RWPE2 (cell line): ENCODE results near the gene RNASEL.

Source experiments
- ATAC-seq: fragments of 200-7000 bp; cut with Tn5 transposase; 3 replicates; pipeline ENCODE4 v1.9.1; 2021; ENCODE audit warnings: low read depth
- DNase-seq: peaks from one replicate; pipeline ENCODE4 v3.0.0-alpha.2; 2020; ENCODE audit warnings: low spot score
- H3K27ac ChIP-seq: fragments of 450-650 bp; 2 replicates; pipeline ENCODE4 v1.5.1; 2017; ENCODE audit warnings: mild to moderate bottlenecking; ENCODE audit not compliant: poor library complexity, severe bottlenecking
- H3K27me3 ChIP-seq: fragments of 250-450 bp; sonication (Bioruptor Pico); 2 replicates; pipeline ENCODE4 v1.5.1; 2021; ENCODE audit warnings: mild to moderate bottlenecking, moderate library complexity; ENCODE audit not compliant: insufficient read depth, poor library complexity, severe bottlenecking
- H3K36me3 ChIP-seq: fragments of 250-450 bp; sonication (Bioruptor Pico); 2 replicates; pipeline ENCODE4 v1.5.1; 2020; ENCODE audit warnings: low read depth, mild to moderate bottlenecking, moderate library complexity
- H3K4me1 ChIP-seq: fragments of 250-450 bp; sonication (Bioruptor Pico); 2 replicates; pipeline ENCODE4 v1.5.1; 2021; ENCODE audit warnings: mild to moderate bottlenecking, moderate library complexity; ENCODE audit not compliant: insufficient read depth, poor library complexity, severe bottlenecking
- H3K4me3 ChIP-seq: fragments of 250-450 bp; sonication (Bioruptor Pico); 2 replicates; pipeline ENCODE4 v1.5.1; 2021; ENCODE audit warnings: mild to moderate bottlenecking, moderate library complexity; ENCODE audit not compliant: severe bottlenecking
- H3K9me3 ChIP-seq: fragments of 250-450 bp; sonication (Bioruptor Pico); 2 replicates; pipeline ENCODE4 v1.5.1; 2021; ENCODE audit warnings: mild to moderate bottlenecking, moderate library complexity; ENCODE audit not compliant: severe bottlenecking
- TF ChIP-seq, protein P1 (sequence below): fragments of 450-650 bp; IDR thresholded peaks from one replicate; pipeline ENCODE4 v1.5.1; 2017; ENCODE audit warnings: mild to moderate bottlenecking, moderate library complexity; ENCODE audit not compliant: poor library complexity, severe bottlenecking

RNASEL gene

DNA sequence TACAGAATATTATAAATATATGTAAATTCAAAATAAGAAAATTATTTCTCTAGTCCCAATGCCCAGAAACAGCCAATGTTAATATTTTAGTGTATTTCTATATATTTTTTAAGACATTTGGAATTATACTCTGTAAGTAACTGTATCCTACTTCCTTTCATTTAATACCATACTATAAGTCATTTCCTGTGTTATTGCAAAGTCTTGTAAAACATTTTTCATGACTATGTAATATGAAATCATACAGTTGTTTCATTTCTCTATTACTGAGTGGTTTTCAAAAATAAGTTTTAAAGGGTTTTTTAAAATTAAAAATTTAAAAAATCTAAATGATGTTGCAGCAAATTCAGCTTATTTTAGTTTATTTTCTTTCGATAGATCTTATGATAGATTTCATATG is 2.0 kb downstream of the RNASEL start:
- Histone ChIP-seq H3K27me3 (no peaks in the 10 kb centered on the region), H3K4me3 (no peak overlapping the region), H3K36me3 (no peaks in the 10 kb centered on the region), H3K27ac (no peak overlapping the region), H3K9me3 (no peaks in the 10 kb centered on the region), H3K4me1 (no peaks in the 10 kb centered on the region)
- DNase-seq: no peak
- ATAC-seq: no peak
- TF ChIP-seq, protein P1, sequence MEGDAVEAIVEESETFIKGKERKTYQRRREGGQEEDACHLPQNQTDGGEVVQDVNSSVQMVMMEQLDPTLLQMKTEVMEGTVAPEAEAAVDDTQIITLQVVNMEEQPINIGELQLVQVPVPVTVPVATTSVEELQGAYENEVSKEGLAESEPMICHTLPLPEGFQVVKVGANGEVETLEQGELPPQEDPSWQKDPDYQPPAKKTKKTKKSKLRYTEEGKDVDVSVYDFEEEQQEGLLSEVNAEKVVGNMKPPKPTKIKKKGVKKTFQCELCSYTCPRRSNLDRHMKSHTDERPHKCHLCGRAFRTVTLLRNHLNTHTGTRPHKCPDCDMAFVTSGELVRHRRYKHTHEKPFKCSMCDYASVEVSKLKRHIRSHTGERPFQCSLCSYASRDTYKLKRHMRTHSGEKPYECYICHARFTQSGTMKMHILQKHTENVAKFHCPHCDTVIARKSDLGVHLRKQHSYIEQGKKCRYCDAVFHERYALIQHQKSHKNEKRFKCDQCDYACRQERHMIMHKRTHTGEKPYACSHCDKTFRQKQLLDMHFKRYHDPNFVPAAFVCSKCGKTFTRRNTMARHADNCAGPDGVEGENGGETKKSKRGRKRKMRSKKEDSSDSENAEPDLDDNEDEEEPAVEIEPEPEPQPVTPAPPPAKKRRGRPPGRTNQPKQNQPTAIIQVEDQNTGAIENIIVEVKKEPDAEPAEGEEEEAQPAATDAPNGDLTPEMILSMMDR: no peak

- H3K36me3 ChIP-seq: no peaks in the 10 kb centered on the region
- no peak overlapping the region for H3K4me3 ChIP-seq
- TF ChIP-seq, protein P1: no peak
- DNase-seq (no peak), ATAC-seq (no peak)
- no peaks in the 10 kb centered on the region for H3K27me3 ChIP-seq
- no peaks in the 10 kb centered on the region for H3K9me3 ChIP-seq
- no peak overlapping the region for H3K27ac ChIP-seq
- H3K4me1 ChIP-seq: no peaks in the 10 kb centered on the region
Observed at GRCh38 chr1:182586380-182586779, 2.7 kb downstream of the RNASEL start.

DNA sequence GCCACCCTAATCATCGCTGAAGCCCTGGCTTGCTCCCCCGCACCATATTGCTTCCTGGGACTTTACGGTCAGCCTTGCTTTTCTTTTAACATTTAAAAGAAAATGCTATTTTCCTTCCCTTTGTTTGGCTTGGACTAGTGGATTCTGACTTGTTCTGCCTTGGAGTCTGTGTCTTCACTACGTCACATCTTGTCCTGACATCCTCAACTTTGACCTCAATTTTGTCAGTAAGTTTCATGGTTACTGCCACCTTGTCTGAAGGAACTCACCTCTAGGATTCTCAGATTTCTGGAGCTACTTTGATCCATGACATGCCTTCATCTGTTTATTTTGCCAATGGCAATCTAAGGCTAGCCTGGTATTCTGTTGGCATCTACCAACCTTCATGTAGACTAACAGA is 4.3 kb downstream of the RNASEL start:
- no peaks in the 10 kb centered on the region for H3K4me1 ChIP-seq
- no peaks in the 10 kb centered on the region for H3K9me3 ChIP-seq
- H3K36me3 ChIP-seq: no peaks in the 10 kb centered on the region
- TF ChIP-seq, protein P1: no peak
- H3K27me3 ChIP-seq: no peaks in the 10 kb centered on the region
- no peak overlapping the region for H3K27ac ChIP-seq
- no peak overlapping the region for H3K4me3 ChIP-seq
- ATAC-seq (no peak), DNase-seq (no peak)

DNA sequence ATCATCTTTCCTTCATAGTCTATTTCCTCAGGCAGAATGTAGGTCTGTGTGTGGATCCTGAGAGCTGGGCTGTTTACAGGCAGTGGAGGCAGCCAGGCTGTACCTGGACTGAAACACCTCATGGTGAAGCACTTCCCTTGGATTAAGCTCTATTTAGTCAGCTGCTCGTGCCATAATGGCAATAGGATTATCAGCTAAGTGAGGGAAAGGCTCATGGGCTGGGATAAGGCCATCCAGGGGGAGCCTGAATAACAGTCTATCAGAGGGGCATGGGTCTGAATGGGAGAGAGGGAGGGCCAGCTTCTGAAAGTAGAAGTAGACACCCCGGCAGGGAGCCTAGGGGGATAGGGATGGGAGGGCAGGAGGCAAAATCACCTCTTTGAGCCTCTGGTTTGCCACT is 8.3 kb downstream of the RNASEL start:
- ATAC-seq (no peak), DNase-seq (no peak)
- Histone ChIP-seq H3K4me1 (peaks cover 5% of the 10 kb centered on the region), H3K9me3 (no peaks in the 10 kb centered on the region), H3K27me3 (no peaks in the 10 kb centered on the region), H3K36me3 (no peaks in the 10 kb centered on the region), H3K4me3 (no peak overlapping the region), H3K27ac (no peak overlapping the region)
- TF ChIP-seq, protein P1: no peak

- Histone ChIP-seq H3K9me3 (no peaks in the 10 kb centered on the region), H3K27me3 (no peaks in the 10 kb centered on the region), H3K27ac (no peak overlapping the region), H3K4me1 (peaks cover 7% of the 10 kb centered on the region), H3K4me3 (no peak overlapping the region), H3K36me3 (no peaks in the 10 kb centered on the region)
- DNase-seq (no peak), ATAC-seq (peak; percentile 90)
- TF ChIP-seq, protein P1: no peak
Observed at GRCh38 chr1:182575540-182576149, 13.4 kb downstream of the RNASEL start.
